BJ (cell line): ENCODE measurements around the gene STUB1. TPM values are rescaled to one million over a fixed set of nuclear protein-coding genes. Genes with fewer than 3 reads are reported as not detected.

Experiments used
- CTCF ChIA-PET: fragments of 350-600 bp; formaldehyde crosslinking; extraction: SDS; loops from one replicate; lab custom pipeline; 2021; ENCODE audit warnings: antibody characterized with exemption, inconsistent platforms; lab: Yijun Ruan, JAX
- POLR2A ChIA-PET: fragments of 300-600 bp; sonication (Branson Sonifier 250); formaldehyde crosslinking; extraction: SDS; loops from one replicate; lab custom pipeline; 2021; ENCODE audit warnings: antibody characterized with exemption; lab: Charles Lee
- DNase-seq: peaks from one replicate; pipeline ENCODE4 v3.0.0-alpha.2; 2011; ENCODE audit warnings: low read depth
- H3K27me3 ChIP-seq: 2 replicates; pipeline ENCODE4 v1.6.0; 2011; ENCODE audit warnings: low read length; ENCODE audit not compliant: control insufficient read depth, insufficient read depth
- H3K36me3 ChIP-seq: 2 replicates; pipeline ENCODE4 v1.5.1; 2011; ENCODE audit warnings: low read length; ENCODE audit not compliant: control insufficient read depth, insufficient read depth
- H3K4me3 ChIP-seq: 2 replicates; pipeline ENCODE4 v1.5.1; 2011; ENCODE audit warnings: low read depth, mild to moderate bottlenecking, control low read depth, low read length
- CTCF ChIP-seq: IDR thresholded peaks from 2 replicates; pipeline ENCODE4 v1.5.1; 2011; ENCODE audit warnings: low read depth, mild to moderate bottlenecking, control low read depth, inconsistent platforms, low read length, moderate library complexity; ENCODE audit not compliant: insufficient read depth
- polyA plus RNA-seq: library from polyadenylated mRNA; depleted of rRNA; stranded (reverse); fragments of >200 nt; gene quantifications from 2 replicates; pipeline ENCODE4 v1.2.3, GENCODE V29; 2011

Gene STUB1
- polyA plus RNA-seq, 1 experiment: 148 TPM

DNA sequence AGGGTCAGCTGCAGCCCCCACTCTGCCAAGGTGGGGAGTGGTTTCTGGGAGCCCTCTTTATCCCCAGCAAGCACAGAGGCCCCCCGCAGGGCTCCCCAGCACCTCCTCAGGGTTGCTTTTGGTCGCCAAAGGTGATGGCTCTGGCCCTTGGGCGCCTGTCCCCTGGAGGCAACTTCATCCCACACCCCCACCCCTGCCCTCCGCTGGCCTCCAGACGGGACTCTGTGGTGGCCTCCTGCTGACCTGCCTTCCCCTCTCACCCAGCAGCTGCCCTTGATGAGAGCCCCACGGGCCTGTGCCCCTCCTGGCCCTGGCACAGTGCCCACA is 20.1 kb upstream of the STUB1 start:
- Histone ChIP-seq H3K36me3 (peaks cover 7% of the 10 kb centered on the region), H3K4me3 (no peak overlapping the region), H3K27me3 (no peaks in the 10 kb centered on the region)
- TF ChIP-seq CTCF: no peak
- CTCF ChIA-PET: interaction anchor here (1.0 to 2.4 kb wide), 6 partner anchors 8 to 67 kb away, joined by 3 to 8 read pairs (median 4); partner anchors contain the start of genes MCRIP2 and STUB1
- POLR2A ChIA-PET: no interaction called here
- DNase-seq: no peak

DNA sequence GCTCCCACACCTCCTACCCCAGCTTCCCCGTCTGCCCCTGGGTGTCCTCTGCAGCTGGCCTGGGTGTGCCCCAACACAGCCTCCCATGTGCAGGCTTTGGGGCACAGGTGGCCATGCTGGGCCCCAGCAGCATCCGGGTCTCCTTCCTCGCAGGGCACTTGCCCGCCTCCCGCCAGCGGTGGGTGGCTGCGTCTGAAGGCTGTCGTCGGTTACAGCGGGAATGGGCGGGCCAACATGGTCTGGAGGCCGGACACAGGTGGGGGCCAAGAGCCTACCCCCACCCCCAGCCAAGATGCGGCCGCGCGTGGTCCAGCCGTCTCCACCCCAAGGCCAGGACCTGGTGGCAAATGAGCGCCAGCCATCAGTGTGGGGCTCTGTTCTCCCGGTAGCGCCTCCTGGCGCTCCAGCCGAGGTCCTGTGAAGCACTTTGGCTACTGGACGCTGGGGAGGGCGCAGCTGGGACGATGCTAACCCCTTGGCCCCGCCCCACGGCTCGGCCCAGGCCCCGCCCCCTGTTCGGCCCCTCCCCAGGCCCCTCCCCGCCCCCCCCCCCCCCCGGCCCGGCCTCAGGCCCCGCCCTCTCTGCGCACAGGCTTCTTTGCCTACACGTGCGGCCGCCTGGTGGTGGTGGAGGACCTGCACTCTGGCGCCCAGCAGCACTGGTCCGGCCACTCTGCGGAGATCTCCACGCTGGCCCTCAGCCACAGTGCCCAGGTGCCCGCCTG is 19.6 kb upstream of the STUB1 start:
- TF ChIP-seq CTCF: peak; percentile 54
- Histone ChIP-seq H3K36me3 (peaks cover 5% of the 10 kb centered on the region), H3K27me3 (no peaks in the 10 kb centered on the region), H3K4me3 (no peak overlapping the region)
- POLR2A ChIA-PET: no interaction called here
- CTCF ChIA-PET: interaction anchor here (0.7 to 2.4 kb wide), 8 partner anchors 8 to 67 kb away, joined by 3 to 8 read pairs (median 4); partner anchors contain the start of genes MCRIP2 and STUB1
- DNase-seq: no peak

- ChIA-PET POLR2A (no interaction called here), CTCF (interaction anchor here (0.7 to 2.4 kb wide), 7 partner anchors 9 to 19 kb away, joined by 3 to 8 read pairs (median 4); partner anchors contain the start of genes MCRIP2 and STUB1)
- H3K36me3 ChIP-seq: peaks cover 5% of the 10 kb centered on the region
- H3K4me3 ChIP-seq: no peak overlapping the region
- H3K27me3 ChIP-seq: no peaks in the 10 kb centered on the region
- DNase-seq: no peak
- no peak for TF ChIP-seq CTCF
Observed at GRCh38 chr16:661184-661821, 18.9 kb upstream of the STUB1 start.

DNA sequence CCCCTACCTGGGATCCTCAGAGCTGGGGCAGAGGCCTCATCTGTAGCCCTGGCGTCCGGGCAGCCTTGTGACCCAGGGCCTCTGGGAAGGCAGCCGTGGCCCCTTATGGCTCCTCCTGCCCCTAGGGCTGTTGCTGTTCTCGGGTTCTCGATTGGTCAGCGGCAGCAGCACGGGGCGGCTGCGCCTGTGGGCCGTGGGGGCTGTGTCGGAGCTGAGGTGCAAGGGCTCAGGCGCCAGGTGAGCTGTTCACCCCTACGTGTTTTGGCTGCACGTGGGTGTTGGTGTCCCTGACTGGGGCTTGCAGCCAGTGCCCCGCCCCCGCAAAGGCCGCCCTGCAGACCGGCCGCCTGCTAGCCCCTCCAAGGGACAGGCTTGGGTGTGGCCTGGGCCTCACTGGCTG is 18.1 kb upstream of the STUB1 start:
- Histone ChIP-seq H3K27me3 (no peaks in the 10 kb centered on the region), H3K4me3 (no peak overlapping the region), H3K36me3 (peaks cover 5% of the 10 kb centered on the region)
- ChIA-PET POLR2A (no interaction called here), CTCF (interaction anchor here (0.8 to 2.4 kb wide), 4 partner anchors 10 to 84 kb away, joined by 3 to 8 read pairs (median 6); partner anchors contain the start of gene STUB1)
- no peak for DNase-seq
- TF ChIP-seq CTCF: no peak

DNA sequence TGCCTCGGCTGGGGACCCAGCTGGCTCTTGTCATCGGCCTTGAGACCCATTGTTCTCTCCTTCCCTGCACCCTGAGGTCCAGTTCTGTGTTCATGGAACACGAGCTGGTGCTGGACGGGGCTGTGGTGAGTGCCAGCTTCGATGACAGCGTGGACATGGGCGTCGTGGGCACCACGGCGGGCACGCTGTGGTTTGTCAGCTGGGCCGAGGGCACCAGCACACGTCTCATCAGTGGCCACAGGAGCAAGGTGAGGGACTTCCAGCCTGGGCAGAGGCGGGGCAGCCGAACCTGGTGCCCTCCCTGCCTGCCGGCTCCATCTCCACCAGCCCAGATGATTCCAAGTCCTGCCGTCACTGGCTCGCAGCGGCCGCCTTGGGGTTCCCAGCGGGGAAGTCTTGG is 17.6 kb upstream of the STUB1 start:
- H3K4me3 ChIP-seq: no peak overlapping the region
- no peak for DNase-seq
- no peak for TF ChIP-seq CTCF
- ChIA-PET CTCF (interaction anchor here (0.8 to 2.4 kb wide), 4 partner anchors 14 to 85 kb away, joined by 3 to 7 read pairs (median 4); partner anchors contain the start of gene STUB1), POLR2A (no interaction called here)
- peaks cover 5% of the 10 kb centered on the region for H3K36me3 ChIP-seq
- H3K27me3 ChIP-seq: no peaks in the 10 kb centered on the region
